KBM-7 (cell line): Measurements from ENCODE around the gene C17orf100.

Experiments
- DNase-seq: peaks from one replicate; pipeline ENCODE4 v3.0.0-alpha.2; 2015
- in situ Hi-C: fragments of 300-500 bp; cut with MboI; formaldehyde crosslinking; loops from 2 replicates; pipeline ENCODE4 v1.14.3; 2020; ENCODE audit warnings: low sequenced_read_pairs, low pct_unique_long_range_greater_than_20kb, mixed read lengths

The C17orf100 gene

GRCh38 chr17:6651354-6651918 is at the start of gene C17orf100, which contains the start of gene MED31:
Gene C17orf100, plus strand, starts transcription at chr17:6651762. Its CDS starts 152 bp downstream, at chr17:6651914.
Gene MED31, minus strand, starts transcription at chr17:6651605. Its CDS starts 77 bp downstream, at chr17:6651528.
- DNase-seq = peak; percentile 96
- in situ Hi-C loops = no loop called here

- no peak for DNase-seq
- in situ Hi-C loops = no loop called here
Measured at GRCh38 chr17:6602141-6602540, 49.4 kb upstream of the C17orf100 start.

DNA sequence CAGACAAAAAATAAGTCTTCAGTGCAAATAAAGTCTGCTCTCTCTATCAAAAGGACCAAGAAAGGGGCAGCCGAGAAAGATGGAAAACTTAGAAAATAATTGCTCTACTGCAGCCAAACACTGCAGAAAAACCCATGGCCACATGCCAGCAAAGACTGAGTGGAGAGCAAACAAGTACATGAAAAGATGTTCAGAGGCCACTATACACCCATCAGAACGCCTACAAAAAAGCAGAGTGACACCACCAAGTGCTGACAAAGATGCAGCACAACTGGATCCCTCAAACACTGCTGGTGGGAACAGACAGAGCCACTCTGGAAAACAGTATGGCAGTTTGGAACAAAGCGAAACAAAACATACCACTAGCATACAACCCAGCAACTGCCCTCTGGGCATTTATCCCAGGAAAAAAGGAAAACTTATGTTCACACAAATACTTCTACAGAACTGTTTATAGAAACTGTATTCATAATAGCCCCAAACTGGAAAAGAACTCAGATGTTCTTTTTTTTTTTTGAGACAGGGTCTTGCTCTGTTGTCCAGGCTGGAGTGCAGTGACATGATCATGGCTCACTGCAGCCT is 47.7 kb upstream of the C17orf100 start:
- in situ Hi-C loops = no loop called here
- DNase-seq = no peak

GRCh38 chr17:6605142-6605541 is 46.4 kb upstream of the C17orf100 start:
- in situ Hi-C loops = no loop called here
- no peak for DNase-seq

- no peak for DNase-seq
- in situ Hi-C loops = no loop called here
Measured at GRCh38 chr17:6608321-6608720, 43.2 kb upstream of the C17orf100 start.

DNA sequence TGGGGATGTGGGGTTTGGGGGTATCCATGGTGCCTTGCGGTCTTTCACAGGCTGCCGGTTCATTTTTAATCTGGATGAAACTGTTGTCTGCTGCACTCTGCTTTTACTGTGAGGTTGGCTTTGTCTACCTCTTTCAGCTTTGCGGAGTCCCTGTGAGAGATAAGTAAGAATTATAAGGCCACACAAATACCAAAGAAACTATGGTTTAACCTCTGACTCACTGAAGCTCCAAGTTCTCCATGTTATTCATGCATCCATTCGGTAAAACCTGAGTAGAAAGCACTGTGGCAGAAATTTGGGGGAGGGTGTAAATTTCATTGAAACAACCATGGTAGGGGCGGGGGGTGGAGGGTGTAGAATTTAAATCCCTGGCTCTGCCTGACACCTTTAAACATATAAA is 41.6 kb upstream of the C17orf100 start:
- DNase-seq = no peak
- in situ Hi-C loops = no loop called here

DNA sequence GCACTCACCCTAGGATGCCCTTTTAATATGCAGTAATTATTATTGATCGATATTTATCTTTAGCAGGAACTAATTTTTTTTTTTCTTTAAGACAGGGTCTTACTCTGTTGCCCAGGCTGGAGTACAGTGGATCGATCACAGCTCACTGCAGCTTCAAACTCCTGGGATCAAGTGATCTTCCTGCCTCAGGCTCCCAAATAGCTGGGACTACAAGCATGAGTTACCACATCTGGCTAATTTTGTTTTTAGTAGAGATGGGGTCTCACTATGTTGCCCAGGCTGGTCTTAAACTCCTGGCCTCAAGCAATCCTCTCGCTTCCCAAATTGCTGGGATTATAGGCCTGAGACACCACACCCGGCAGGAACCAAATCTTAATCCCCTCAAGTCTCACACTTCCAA is 40.3 kb upstream of the C17orf100 start:
- DNase-seq = no peak
- in situ Hi-C loops = no loop called here

- in situ Hi-C loops = no loop called here
- no peak for DNase-seq
Measured at GRCh38 chr17:6623941-6624340, 27.6 kb upstream of the C17orf100 start.

DNA sequence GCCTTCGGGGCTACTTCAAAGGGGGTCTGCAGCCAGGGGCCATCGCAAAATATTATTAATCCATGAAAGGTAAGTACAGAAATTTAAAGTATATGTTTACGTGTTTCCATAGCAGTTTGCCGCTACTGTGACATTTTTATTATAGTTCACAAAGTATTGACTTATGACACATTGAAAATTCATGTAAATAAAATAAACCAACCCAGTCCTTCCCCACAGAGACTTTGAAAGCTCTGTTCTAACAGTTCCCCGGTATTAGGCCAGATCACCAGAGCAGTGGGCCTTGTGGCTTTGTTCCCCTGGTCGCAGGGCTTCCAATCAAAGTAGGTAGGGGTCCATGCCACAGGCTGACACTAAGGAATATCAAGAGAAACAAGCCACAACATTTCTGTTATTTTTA is 24.9 kb upstream of the C17orf100 start:
- in situ Hi-C loops = loop anchor here (25.0 kb wide), 1 partner anchor 164 kb away; no protein-coding TSS in a partner anchor
- DNase-seq = no peak

- DNase-seq = no peak
- in situ Hi-C loops = loop anchor here (25.0 kb wide), 1 partner anchor 165 kb away; no protein-coding TSS in a partner anchor
Measured at GRCh38 chr17:6627019-6627418, 24.5 kb upstream of the C17orf100 start.

GRCh38 chr17:6630390-6630789 is 21.2 kb upstream of the C17orf100 start:
- in situ Hi-C loops = loop anchor here (25.0 kb wide), 1 partner anchor 168 kb away; no protein-coding TSS in a partner anchor
- DNase-seq = no peak

DNA sequence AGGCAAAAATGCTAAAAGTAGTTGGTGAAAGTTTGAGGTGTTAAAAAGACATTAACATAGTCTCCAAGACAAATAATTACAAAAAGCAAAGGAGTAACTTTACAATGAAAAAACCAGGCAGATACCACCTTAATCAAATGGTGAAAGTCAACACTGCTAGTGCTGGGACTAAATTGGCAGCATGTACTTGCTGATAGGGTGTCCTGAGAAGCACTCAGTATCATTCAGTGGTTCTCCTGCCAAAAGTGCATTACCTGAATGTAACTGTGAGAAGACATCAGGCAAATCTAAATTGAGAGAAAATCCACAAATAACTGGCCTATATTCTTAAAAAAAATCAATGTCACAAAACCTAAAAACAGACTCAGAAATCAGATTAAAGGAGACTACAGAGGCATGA is 19.0 kb upstream of the C17orf100 start:
- in situ Hi-C loops = loop anchor here (25.0 kb wide), 1 partner anchor 170 kb away; no protein-coding TSS in a partner anchor
- DNase-seq = no peak

DNA sequence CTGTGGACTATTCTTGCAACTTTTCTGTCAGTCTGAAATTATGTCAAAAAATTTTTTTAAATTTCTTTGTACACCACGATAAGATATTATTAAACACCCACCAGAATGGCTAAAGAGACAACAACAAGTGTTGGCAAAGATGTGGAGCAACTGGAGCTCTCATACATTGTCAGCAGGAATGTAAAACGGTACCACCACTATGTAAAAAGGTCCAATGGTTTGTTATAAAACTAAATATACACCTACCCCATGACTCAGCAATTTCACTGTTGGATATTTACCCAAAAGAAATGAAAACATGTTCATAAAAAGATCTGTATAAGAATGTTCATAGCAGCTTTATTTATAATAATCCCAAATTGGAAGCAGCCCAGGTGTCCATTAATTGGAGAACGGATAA is 18.3 kb upstream of the C17orf100 start:
- in situ Hi-C loops = loop anchor here (25.0 kb wide), 1 partner anchor 171 kb away; no protein-coding TSS in a partner anchor
- no peak for DNase-seq

- no peak for DNase-seq
- in situ Hi-C loops = loop anchor here (25.0 kb wide), 1 partner anchor 174 kb away; no protein-coding TSS in a partner anchor
Measured at GRCh38 chr17:6636105-6636504, 15.5 kb upstream of the C17orf100 start.

- in situ Hi-C loops = loop anchor here (25.0 kb wide), 1 partner anchor 175 kb away; no protein-coding TSS in a partner anchor
- DNase-seq = no peak
Measured at GRCh38 chr17:6636616-6637457, 14.7 kb upstream of the C17orf100 start.

DNA sequence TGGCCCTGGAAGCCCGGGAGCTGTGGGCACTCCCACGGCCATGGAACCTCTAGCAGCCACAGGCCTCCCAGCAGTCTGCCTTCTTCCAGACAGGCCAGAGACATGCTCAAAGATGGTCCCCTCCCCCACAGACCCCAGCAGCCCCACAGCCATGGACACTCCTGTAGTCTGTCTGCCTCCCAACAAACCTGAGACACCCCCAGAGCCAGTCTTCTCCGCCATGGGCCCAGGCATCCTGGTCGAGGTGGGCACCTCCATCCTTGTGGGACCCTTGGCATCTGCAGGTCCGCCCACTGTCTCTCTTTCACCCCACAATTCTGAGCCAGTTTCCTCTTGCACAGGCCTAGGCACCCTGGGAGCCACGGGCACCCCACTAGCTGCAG is 14.1 kb upstream of the C17orf100 start:
- in situ Hi-C loops = loop anchor here (25.0 kb wide), 1 partner anchor 175 kb away; no protein-coding TSS in a partner anchor
- no peak for DNase-seq

GRCh38 chr17:6638046-6638908 is 13.3 kb upstream of the C17orf100 start:
- DNase-seq = no peak
- in situ Hi-C loops = loop anchor here (25.0 kb wide), 1 partner anchor 176 kb away; no protein-coding TSS in a partner anchor

DNA sequence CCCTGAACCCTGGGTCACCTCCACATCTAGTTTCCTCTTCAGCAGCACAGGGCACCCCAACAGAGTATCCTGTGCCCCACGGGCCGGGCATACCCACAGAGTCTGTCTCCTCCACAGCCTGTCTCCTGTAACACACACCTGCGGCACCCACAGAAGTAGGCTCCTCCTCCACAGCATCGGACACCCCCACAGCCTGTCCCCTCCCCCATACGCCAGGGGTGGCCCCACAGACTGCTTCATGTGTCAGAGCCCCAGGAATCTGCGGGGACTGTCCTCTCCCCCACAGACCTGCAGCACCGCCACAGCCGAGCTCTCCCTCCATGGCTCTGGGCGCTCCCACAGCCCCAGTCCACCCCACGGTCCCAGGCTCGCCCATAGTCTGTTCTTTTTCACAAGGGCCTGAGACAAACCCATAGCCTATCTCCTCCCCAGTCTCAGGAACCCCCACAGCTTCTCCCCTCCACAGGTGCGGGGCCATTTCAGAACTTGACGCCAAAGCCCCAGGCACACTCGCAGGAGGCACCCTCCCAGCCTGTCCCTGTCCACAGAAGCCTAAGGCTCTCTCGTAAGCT is 12.5 kb upstream of the C17orf100 start:
- no peak for DNase-seq
- in situ Hi-C loops = loop anchor here (25.0 kb wide), 1 partner anchor 177 kb away; no protein-coding TSS in a partner anchor
